ENCODE data around the gene GLO1. TPM values are rescaled to one million over a fixed set of nuclear protein-coding genes. Genes with fewer than 3 reads are reported as not detected.

The GLO1 gene
- total RNA-seq, 3 donors from 2014 or later: 97.3 to 140 (median 101) TPM

GRCh38 chr6:38695227-38695900 lies 7.6 kb downstream of the GLO1 start:
- ATAC-seq (no peak), DNase-seq (no peak)
- H3K4me3 Mint-ChIP-seq: no peak overlapping the region
- peaks cover 32% of the 10 kb centered on the region for H3K4me1 Mint-ChIP-seq (ENCODE audit: low read depth)
- peaks cover 15% of the 10 kb centered on the region for H3K9me3 Mint-ChIP-seq
- H3K36me3 Mint-ChIP-seq (ENCODE audit: insufficient read depth): peaks cover 24% of the 10 kb centered on the region
- H3K27me3 Mint-ChIP-seq (ENCODE audit: low read depth): no peaks in the 10 kb centered on the region

DNA sequence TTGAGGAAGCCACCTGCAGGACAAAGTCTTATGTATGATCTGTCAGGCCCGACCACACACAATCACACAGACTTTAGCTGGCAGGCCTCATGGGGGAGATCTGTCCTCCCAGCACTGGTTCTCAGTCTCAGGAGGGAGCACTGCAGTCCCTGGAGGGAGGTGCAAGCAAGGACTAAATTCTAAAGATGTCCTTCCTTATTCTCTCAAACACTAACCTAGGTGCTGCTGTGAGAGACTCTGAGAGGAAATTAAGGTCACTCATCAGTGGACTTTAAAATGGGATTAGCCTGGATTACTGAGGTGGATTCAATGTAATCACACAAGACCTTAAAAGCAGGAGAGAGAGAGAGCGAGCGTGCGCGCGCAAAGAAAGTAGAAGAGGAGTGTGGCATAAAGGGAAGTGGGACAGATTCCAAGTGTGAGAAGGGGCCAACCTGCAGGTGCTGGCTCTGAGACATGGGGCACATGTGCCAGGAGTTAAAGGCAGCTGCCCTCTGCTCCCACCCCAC lies 14.3 kb downstream of the GLO1 start:
- no peak for ATAC-seq
- peaks cover 23% of the 10 kb centered on the region for H3K4me1 Mint-ChIP-seq (ENCODE audit: low read depth)

GRCh38 chr6:38687549-38687948 lies 15.4 kb downstream of the GLO1 start:
- H3K27me3 Mint-ChIP-seq (ENCODE audit: low read depth): no peaks in the 10 kb centered on the region

More for the DNA sequence above, 14.3 kb downstream of the GLO1 start:
- peaks cover 11% of the 10 kb centered on the region for H3K36me3 Mint-ChIP-seq (ENCODE audit: insufficient read depth)
- H3K27me3 Mint-ChIP-seq (ENCODE audit: low read depth): no peaks in the 10 kb centered on the region
- H3K9me3 Mint-ChIP-seq: no peaks in the 10 kb centered on the region
- no peak overlapping the region for H3K4me3 Mint-ChIP-seq
- DNase-seq: no peak

GRCh38 chr6:38687043-38687353 lies 15.9 kb downstream of the GLO1 start:
- ATAC-seq (no peak), DNase-seq (no peak)
- Mint-ChIP-seq H3K9me3 (no peaks in the 10 kb centered on the region), H3K27me3 (ENCODE audit: low read depth) (no peaks in the 10 kb centered on the region), H3K4me3 (no peak overlapping the region), H3K4me1 (ENCODE audit: low read depth) (peaks cover 22% of the 10 kb centered on the region), H3K36me3 (ENCODE audit: insufficient read depth) (peaks cover 10% of the 10 kb centered on the region)

More at GRCh38 chr6:38687549-38687948, 15.4 kb downstream of the GLO1 start:
- H3K4me1 Mint-ChIP-seq (ENCODE audit: low read depth): peaks cover 22% of the 10 kb centered on the region
- H3K9me3 Mint-ChIP-seq: no peaks in the 10 kb centered on the region
- no peak overlapping the region for H3K4me3 Mint-ChIP-seq
- H3K36me3 Mint-ChIP-seq (ENCODE audit: insufficient read depth): peaks cover 10% of the 10 kb centered on the region
- no peak for ATAC-seq
- DNase-seq: no peak

GRCh38 chr6:38686270-38687042 lies 16.5 kb downstream of the GLO1 start:
- H3K9me3 Mint-ChIP-seq: no peaks in the 10 kb centered on the region
- H3K4me3 Mint-ChIP-seq: no peak overlapping the region
- H3K4me1 Mint-ChIP-seq (ENCODE audit: low read depth): peaks cover 22% of the 10 kb centered on the region
- ATAC-seq (no peak), DNase-seq (no peak)
- no peaks in the 10 kb centered on the region for H3K27me3 Mint-ChIP-seq (ENCODE audit: low read depth)
- H3K36me3 Mint-ChIP-seq (ENCODE audit: insufficient read depth): peaks cover 16% of the 10 kb centered on the region

DNA sequence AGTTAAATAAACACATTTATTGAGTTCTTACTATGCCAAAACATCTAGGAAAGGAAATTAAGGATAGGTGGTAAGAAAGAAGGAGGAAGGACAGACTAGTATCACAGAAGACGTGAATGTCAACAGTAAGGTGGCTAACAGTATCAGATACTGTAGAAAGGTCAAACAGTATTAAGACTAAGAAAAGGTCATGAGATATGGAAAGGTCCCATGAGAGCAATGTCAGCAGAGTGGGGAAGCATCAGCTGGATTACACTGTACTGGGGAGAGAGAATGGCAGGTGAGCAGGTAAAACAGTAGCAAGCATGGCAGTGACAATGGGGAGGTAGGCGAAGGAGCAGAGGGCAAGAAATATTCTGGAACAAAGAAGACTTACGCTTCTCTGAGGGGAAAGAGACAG lies 18.0 kb downstream of the GLO1 start:
- DNase-seq (no peak), ATAC-seq (no peak)
- Mint-ChIP-seq H3K4me1 (ENCODE audit: low read depth) (peaks cover 17% of the 10 kb centered on the region), H3K27me3 (ENCODE audit: low read depth) (no peaks in the 10 kb centered on the region), H3K9me3 (no peaks in the 10 kb centered on the region), H3K4me3 (no peak overlapping the region), H3K36me3 (ENCODE audit: insufficient read depth) (peaks cover 15% of the 10 kb centered on the region)

- Mint-ChIP-seq H3K36me3 (ENCODE audit: insufficient read depth) (peaks cover 15% of the 10 kb centered on the region), H3K27me3 (ENCODE audit: low read depth) (no peaks in the 10 kb centered on the region), H3K9me3 (no peaks in the 10 kb centered on the region), H3K4me3 (no peak overlapping the region), H3K4me1 (ENCODE audit: low read depth) (peaks cover 17% of the 10 kb centered on the region)
- DNase-seq: no peak
- ATAC-seq: no peak
Observed at GRCh38 chr6:38684237-38684636, 18.7 kb downstream of the GLO1 start.

DNA sequence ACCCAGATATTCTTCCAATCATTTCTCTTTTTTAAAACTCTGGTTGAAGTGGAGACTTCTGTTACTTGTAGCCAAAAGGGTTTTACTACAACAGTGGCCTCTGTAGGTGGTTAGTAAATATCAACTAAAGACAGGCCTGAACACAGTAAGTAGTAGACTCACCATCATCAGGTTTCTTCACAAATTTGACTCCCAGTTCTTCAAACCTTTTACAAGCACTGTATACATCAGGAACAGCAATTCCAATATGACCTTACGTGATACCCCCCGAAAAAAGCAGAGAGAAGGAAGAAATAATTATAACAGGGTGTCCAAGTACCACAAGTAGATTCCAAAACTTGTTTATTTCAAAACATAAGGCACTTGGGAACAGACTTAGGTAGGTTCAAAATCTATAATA lies 21.1 kb downstream of the GLO1 start:
- peaks cover 27% of the 10 kb centered on the region for H3K36me3 Mint-ChIP-seq (ENCODE audit: insufficient read depth)
- DNase-seq: no peak
- ATAC-seq: no peak
- H3K4me3 Mint-ChIP-seq: no peak overlapping the region
- H3K9me3 Mint-ChIP-seq: no peaks in the 10 kb centered on the region
- H3K4me1 Mint-ChIP-seq (ENCODE audit: low read depth): peaks cover 11% of the 10 kb centered on the region
- no peaks in the 10 kb centered on the region for H3K27me3 Mint-ChIP-seq (ENCODE audit: low read depth)

DNA sequence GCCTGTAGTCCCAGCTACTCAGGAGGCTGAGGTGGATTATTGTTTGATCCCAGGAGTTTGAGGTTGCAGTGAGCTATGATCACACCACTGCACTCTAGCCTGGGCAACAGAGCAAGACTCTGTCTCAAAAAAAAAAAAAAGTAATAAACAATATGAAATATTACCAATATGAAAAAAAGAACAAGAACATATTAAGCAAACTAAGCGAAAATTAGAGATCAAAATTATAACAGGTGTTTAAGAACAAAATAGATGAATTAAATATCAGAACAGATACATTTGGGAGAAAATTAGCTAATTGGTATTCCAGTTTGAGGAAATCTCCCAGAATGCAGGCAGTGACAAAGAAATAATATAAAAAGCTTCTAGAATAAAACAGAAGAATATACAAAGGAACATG lies 23.3 kb downstream of the GLO1 start:
- no peak for ATAC-seq
- H3K9me3 Mint-ChIP-seq: no peaks in the 10 kb centered on the region
- H3K36me3 Mint-ChIP-seq (ENCODE audit: insufficient read depth): peaks cover 40% of the 10 kb centered on the region
- no peak overlapping the region for H3K4me3 Mint-ChIP-seq
- H3K27me3 Mint-ChIP-seq (ENCODE audit: low read depth): no peaks in the 10 kb centered on the region
- H3K4me1 Mint-ChIP-seq (ENCODE audit: low read depth): peaks cover 17% of the 10 kb centered on the region
- no peak for DNase-seq

GRCh38 chr6:38678178-38678760 lies 24.7 kb downstream of the GLO1 start:
- Mint-ChIP-seq H3K27me3 (ENCODE audit: low read depth) (no peaks in the 10 kb centered on the region), H3K4me1 (ENCODE audit: low read depth) (peaks cover 31% of the 10 kb centered on the region), H3K9me3 (no peaks in the 10 kb centered on the region), H3K4me3 (no peak overlapping the region), H3K36me3 (ENCODE audit: insufficient read depth) (peaks cover 44% of the 10 kb centered on the region)
- no peak for DNase-seq
- ATAC-seq: no peak

- Mint-ChIP-seq H3K27me3 (ENCODE audit: low read depth) (no peaks in the 10 kb centered on the region), H3K4me3 (no peak overlapping the region), H3K36me3 (ENCODE audit: insufficient read depth) (peaks cover 41% of the 10 kb centered on the region), H3K9me3 (no peaks in the 10 kb centered on the region), H3K4me1 (ENCODE audit: low read depth) (peaks cover 39% of the 10 kb centered on the region)
- no peak for DNase-seq
- ATAC-seq: no peak
Observed at GRCh38 chr6:38676974-38677544, 25.9 kb downstream of the GLO1 start.

GRCh38 chr6:38676236-38676973 lies 26.5 kb downstream of the GLO1 start:
- DNase-seq (no peak), ATAC-seq (no peak)
- H3K4me1 Mint-ChIP-seq (ENCODE audit: low read depth): peaks cover 41% of the 10 kb centered on the region
- peaks cover 35% of the 10 kb centered on the region for H3K36me3 Mint-ChIP-seq (ENCODE audit: insufficient read depth)
- H3K9me3 Mint-ChIP-seq: no peaks in the 10 kb centered on the region
- no peaks in the 10 kb centered on the region for H3K27me3 Mint-ChIP-seq (ENCODE audit: low read depth)
- H3K4me3 Mint-ChIP-seq: no peak overlapping the region

DNA sequence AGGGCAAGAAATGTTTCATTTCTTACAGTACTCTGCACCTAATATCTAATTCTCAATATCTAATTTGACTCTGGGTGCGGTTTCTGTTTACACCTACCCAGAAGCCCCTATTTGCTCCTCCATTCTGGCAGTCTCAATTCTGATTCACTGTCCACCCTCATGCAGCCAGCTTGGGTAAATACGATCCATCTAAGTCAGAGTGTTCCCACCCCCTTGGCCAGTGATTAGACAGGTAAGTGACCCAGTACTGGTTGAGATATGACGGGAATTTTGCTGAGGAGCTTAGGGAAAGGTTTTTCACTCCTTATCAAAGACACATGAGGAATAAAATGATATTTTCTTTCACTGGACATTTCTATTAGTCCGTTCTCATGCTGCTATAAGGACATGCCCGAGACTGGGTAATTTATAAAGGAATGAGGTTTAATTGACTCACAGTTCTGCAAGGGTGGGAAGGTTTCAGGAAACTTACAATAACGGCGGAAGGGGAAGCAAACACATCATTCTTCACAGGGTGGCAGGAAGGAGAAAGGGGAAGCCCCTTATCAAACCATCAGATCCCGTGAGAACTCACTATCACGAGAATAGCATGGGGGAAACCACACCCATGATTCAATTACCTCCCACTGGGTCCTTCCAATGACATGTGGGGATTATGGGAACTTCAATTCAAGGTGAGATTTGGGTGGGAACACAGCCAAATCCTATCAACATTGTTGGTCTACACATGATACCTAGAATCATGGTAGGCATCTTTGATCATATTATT lies 29.4 kb downstream of the GLO1 start:
- DNase-seq (no peak), ATAC-seq (peak; percentile 67 to 69)
- Mint-ChIP-seq H3K27me3 (ENCODE audit: low read depth) (no peaks in the 10 kb centered on the region), H3K4me1 (ENCODE audit: low read depth) (peaks cover 41% of the 10 kb centered on the region), H3K9me3 (no peaks in the 10 kb centered on the region), H3K36me3 (ENCODE audit: insufficient read depth) (peaks cover 31% of the 10 kb centered on the region), H3K4me3 (peak overlapping the region; percentile 4)
